ENCODE data around the gene ATP6V1C2.
A peak's percentile ranks its signal among the peaks of the same experiment; 100 is the strongest.

Gene ATP6V1C2

DNA sequence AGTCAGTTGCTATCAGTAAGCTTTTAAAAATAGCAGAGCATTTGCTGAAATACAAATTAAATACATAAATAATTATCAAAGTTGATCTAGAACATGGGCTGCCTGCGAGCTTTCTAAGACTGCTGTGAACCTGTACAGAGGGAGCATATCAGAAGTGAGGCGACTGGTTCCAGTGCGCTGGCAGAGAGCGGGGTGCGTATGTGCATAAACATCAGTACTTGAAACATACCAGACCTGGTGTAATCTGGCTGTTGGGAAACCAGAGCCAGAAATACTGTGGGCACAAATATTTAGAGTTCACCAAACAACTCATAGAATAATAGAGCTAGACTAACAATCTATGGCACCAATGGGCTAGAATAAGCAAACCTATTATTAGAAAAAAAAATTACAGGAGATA lies 63.8 kb downstream of the ATP6V1C2 start:
- Histone ChIP-seq H3K27ac (ENCODE audit: low read depth, low read length) (no peak overlapping the region), H3K4ac (ENCODE audit: low read depth, low read length) (no peak overlapping the region), H3K18ac (ENCODE audit: low read length) (no peak overlapping the region), H2BK120ac (ENCODE audit: insufficient read depth, low read length, poor library complexity) (no peak overlapping the region), H3K27me3 (ENCODE audit: insufficient read depth, low read length) (no peaks in the 10 kb centered on the region), H3K79me2 (ENCODE audit: control insufficient read depth, insufficient read depth, low read length, poor library complexity) (no peaks in the 10 kb centered on the region), H2BK12ac (ENCODE audit: low read length) (no peak overlapping the region), H3K23ac (ENCODE audit: low read length) (no peak overlapping the region), H4K12ac (ENCODE audit: low read depth, low read length) (no peak overlapping the region), H3K9me3 (ENCODE audit: insufficient read depth, low read depth, low read length) (no peaks in the 10 kb centered on the region), H2BK5ac (ENCODE audit: low read depth, low read length, poor library complexity) (no peak overlapping the region), H3K4me3 (ENCODE audit: low read depth, low read length) (no peak overlapping the region), H2AK5ac (ENCODE audit: low read length) (no peak overlapping the region), H3K36me3 (ENCODE audit: control insufficient read depth in 1 of 2, insufficient read depth in 2 of 2, low read length in 2 of 2) (peaks cover 51 to 71% of the 10 kb centered on the region in 2 experiments), H3K79me1 (ENCODE audit: low read length) (no peaks in the 10 kb centered on the region), H3K4me2 (ENCODE audit: low read length) (no peak overlapping the region), H4K91ac (ENCODE audit: low read depth, low read length) (no peak overlapping the region), H3K14ac (ENCODE audit: low read length) (no peak overlapping the region), H3K9ac (ENCODE audit: low read length) (no peak overlapping the region), H2AFZ (ENCODE audit: insufficient read depth, low read length, poor library complexity) (no peak overlapping the region), H3K4me1 (ENCODE audit: control insufficient read depth in 1 of 2, insufficient read depth in 2 of 2, low read length in 2 of 2) (no peaks in the 10 kb centered on the region), H4K8ac (ENCODE audit: low read depth, low read length) (no peak overlapping the region)
- DNase-seq: peak; percentile 19 to 57
- no CpG with 5 or more reads among the region's 5 CpGs for WGBS (ENCODE audit: extremely low coverage, insufficient coverage, insufficient read length)

GRCh38 chr2:10786240-10786982 lies 65.0 kb downstream of the ATP6V1C2 start:
- Histone ChIP-seq H3K79me1 (ENCODE audit: low read length) (no peaks in the 10 kb centered on the region), H3K79me2 (ENCODE audit: control insufficient read depth, insufficient read depth, low read length, poor library complexity) (no peaks in the 10 kb centered on the region), H2BK120ac (ENCODE audit: insufficient read depth, low read length, poor library complexity) (no peak overlapping the region), H3K23ac (ENCODE audit: low read length) (no peak overlapping the region), H2AK5ac (ENCODE audit: low read length) (no peak overlapping the region), H3K27ac (ENCODE audit: low read depth, low read length) (no peak overlapping the region), H2BK5ac (ENCODE audit: low read depth, low read length, poor library complexity) (no peak overlapping the region), H3K9ac (ENCODE audit: low read length) (no peak overlapping the region), H4K8ac (ENCODE audit: low read depth, low read length) (no peak overlapping the region), H2AFZ (ENCODE audit: insufficient read depth, low read length, poor library complexity) (no peak overlapping the region), H3K18ac (ENCODE audit: low read length) (no peak overlapping the region), H3K27me3 (ENCODE audit: insufficient read depth, low read length) (no peaks in the 10 kb centered on the region), H3K4me3 (ENCODE audit: low read depth, low read length) (no peak overlapping the region), H4K12ac (ENCODE audit: low read depth, low read length) (no peak overlapping the region), H3K4ac (ENCODE audit: low read depth, low read length) (no peak overlapping the region), H3K36me3 (ENCODE audit: control insufficient read depth in 1 of 2, insufficient read depth in 2 of 2, low read length in 2 of 2) (peaks cover 48 to 72% of the 10 kb centered on the region in 2 experiments), H2BK12ac (ENCODE audit: low read length) (no peak overlapping the region), H3K9me3 (ENCODE audit: insufficient read depth, low read depth, low read length) (no peaks in the 10 kb centered on the region), H4K91ac (ENCODE audit: low read depth, low read length) (no peak overlapping the region), H3K14ac (ENCODE audit: low read length) (no peak overlapping the region), H3K4me2 (ENCODE audit: low read length) (no peak overlapping the region), H3K4me1 (ENCODE audit: control insufficient read depth in 1 of 2, insufficient read depth in 2 of 2, low read length in 2 of 2) (no peaks in the 10 kb centered on the region)
- no peak for DNase-seq
- no CpG with 5 or more reads among the region's 12 CpGs for WGBS (ENCODE audit: extremely low coverage, insufficient coverage, insufficient read length)

- no peak overlapping the region for H2AK5ac ChIP-seq (ENCODE audit: low read length)
- H4K91ac ChIP-seq (ENCODE audit: low read depth, low read length): no peak overlapping the region
- H3K9me3 ChIP-seq (ENCODE audit: insufficient read depth, low read depth, low read length): no peaks in the 10 kb centered on the region
- WGBS (ENCODE audit: extremely low coverage, insufficient coverage, insufficient read length): no CpG with 5 or more reads among the region's 20 CpGs
- H3K4ac ChIP-seq (ENCODE audit: low read depth, low read length): no peak overlapping the region
- no peaks in the 10 kb centered on the region for H3K79me1 ChIP-seq (ENCODE audit: low read length)
- no peak overlapping the region for H3K23ac ChIP-seq (ENCODE audit: low read length)
- H3K4me2 ChIP-seq (ENCODE audit: low read length): no peak overlapping the region
- no peak overlapping the region for H2AFZ ChIP-seq (ENCODE audit: insufficient read depth, low read length, poor library complexity)
- H3K14ac ChIP-seq (ENCODE audit: low read length): no peak overlapping the region
- H2BK5ac ChIP-seq (ENCODE audit: low read depth, low read length, poor library complexity): no peak overlapping the region
- no peak overlapping the region for H2BK120ac ChIP-seq (ENCODE audit: insufficient read depth, low read length, poor library complexity)
- H2BK12ac ChIP-seq (ENCODE audit: low read length): no peak overlapping the region
- no peak overlapping the region for H4K12ac ChIP-seq (ENCODE audit: low read depth, low read length)
- H3K27me3 ChIP-seq (ENCODE audit: insufficient read depth, low read length): no peaks in the 10 kb centered on the region
- no peaks in the 10 kb centered on the region for H3K79me2 ChIP-seq (ENCODE audit: control insufficient read depth, insufficient read depth, low read length, poor library complexity)
- H4K8ac ChIP-seq (ENCODE audit: low read depth, low read length): no peak overlapping the region
- DNase-seq: no peak
- no peak overlapping the region for H3K9ac ChIP-seq (ENCODE audit: low read length)
- no peaks in the 10 kb centered on the region for H3K4me1 ChIP-seq (ENCODE audit: control insufficient read depth in 1 of 2, insufficient read depth in 2 of 2, low read length in 2 of 2)
- no peak overlapping the region for H3K18ac ChIP-seq (ENCODE audit: low read length)
- H3K4me3 ChIP-seq (ENCODE audit: low read depth, low read length): no peak overlapping the region
- peaks cover 47 to 70% of the 10 kb centered on the region in 2 experiments for H3K36me3 ChIP-seq (ENCODE audit: control insufficient read depth in 1 of 2, insufficient read depth in 2 of 2, low read length in 2 of 2)
- H3K27ac ChIP-seq (ENCODE audit: low read depth, low read length): no peak overlapping the region
These were observed 65.9 kb downstream of the ATP6V1C2 start for GRCh38 chr2:10787176-10787968.

GRCh38 chr2:10788855-10789254 lies 67.4 kb downstream of the ATP6V1C2 start:
- H4K12ac ChIP-seq (ENCODE audit: low read depth, low read length): no peak overlapping the region
- H3K23ac ChIP-seq (ENCODE audit: low read length): no peak overlapping the region
- H3K4me3 ChIP-seq (ENCODE audit: low read depth, low read length): no peak overlapping the region
- no peak overlapping the region for H2AFZ ChIP-seq (ENCODE audit: insufficient read depth, low read length, poor library complexity)
- no peaks in the 10 kb centered on the region for H3K79me2 ChIP-seq (ENCODE audit: control insufficient read depth, insufficient read depth, low read length, poor library complexity)
- no peaks in the 10 kb centered on the region for H3K79me1 ChIP-seq (ENCODE audit: low read length)
- no peak overlapping the region for H4K91ac ChIP-seq (ENCODE audit: low read depth, low read length)
- H2BK5ac ChIP-seq (ENCODE audit: low read depth, low read length, poor library complexity): no peak overlapping the region
- H2AK5ac ChIP-seq (ENCODE audit: low read length): no peak overlapping the region
- peak overlapping the region; percentile 39 for H4K8ac ChIP-seq (ENCODE audit: low read depth, low read length)
- H3K14ac ChIP-seq (ENCODE audit: low read length): no peak overlapping the region
- H3K4ac ChIP-seq (ENCODE audit: low read depth, low read length): no peak overlapping the region
- no peak overlapping the region for H3K27ac ChIP-seq (ENCODE audit: low read depth, low read length)
- no peaks in the 10 kb centered on the region for H3K9me3 ChIP-seq (ENCODE audit: insufficient read depth, low read depth, low read length)
- no peaks in the 10 kb centered on the region for H3K4me1 ChIP-seq (ENCODE audit: control insufficient read depth in 1 of 2, insufficient read depth in 2 of 2, low read length in 2 of 2)
- WGBS (ENCODE audit: extremely low coverage, insufficient coverage, insufficient read length): no CpG with 5 or more reads among the region's 8 CpGs
- no peaks in the 10 kb centered on the region for H3K27me3 ChIP-seq (ENCODE audit: insufficient read depth, low read length)
- no peak overlapping the region for H2BK12ac ChIP-seq (ENCODE audit: low read length)
- no peak overlapping the region for H3K18ac ChIP-seq (ENCODE audit: low read length)
- peaks cover 51 to 74% of the 10 kb centered on the region in 2 experiments for H3K36me3 ChIP-seq (ENCODE audit: control insufficient read depth in 1 of 2, insufficient read depth in 2 of 2, low read length in 2 of 2)
- no peak for DNase-seq
- no peak overlapping the region for H2BK120ac ChIP-seq (ENCODE audit: insufficient read depth, low read length, poor library complexity)
- H3K4me2 ChIP-seq (ENCODE audit: low read length): no peak overlapping the region
- no peak overlapping the region for H3K9ac ChIP-seq (ENCODE audit: low read length)

All from trophoblast cell (in vitro differentiated cells and primary cell).